Measurements from ENCODE around the gene RIPK3. TPM values are rescaled to one million over a fixed set of nuclear protein-coding genes. Genes with fewer than 3 reads are reported as not detected.

Gene RIPK3
- total and polyA plus RNA-seq, 4 donors, result 1.0 to 2.9 (median 1.9) TPM

DNA sequence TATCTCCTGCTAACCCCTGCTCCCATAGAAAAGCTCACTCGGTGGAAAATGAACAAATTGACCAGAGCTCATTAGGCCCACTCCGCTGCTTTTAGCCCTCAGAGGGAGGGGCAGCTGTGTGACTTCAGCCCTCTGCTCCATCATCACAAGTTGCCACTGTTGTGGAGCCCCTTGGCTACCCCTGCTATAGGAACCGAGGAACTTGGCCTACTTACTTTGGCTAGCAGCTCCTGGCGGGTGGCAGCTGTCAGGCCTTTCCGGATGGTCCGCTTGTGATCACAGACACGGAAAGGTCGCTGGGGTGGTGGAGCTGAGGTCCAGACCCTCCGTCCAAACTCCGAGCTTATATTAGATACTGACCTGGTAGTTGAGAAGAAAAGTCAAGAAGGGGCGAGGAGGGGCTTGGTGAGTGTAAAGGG, 32.6 kb downstream of the RIPK3 start:
- Histone ChIP-seq H3K27ac (ENCODE audit: low read depth in 1 of 2, low read length in 2 of 2) (peak overlapping the region; percentile 92 to 97), H3K9me3 (ENCODE audit: control insufficient read depth in 4 of 4, low read length in 3 of 4) (no peaks in the 10 kb centered on the region), H3K4me3 (ENCODE audit: low read depth in 1 of 3, low read length in 3 of 3) (peak overlapping the region; percentile 55 to 78 (median 70)), H3K27me3 (ENCODE audit: control insufficient read depth in 4 of 4, insufficient read depth in 4 of 4, low read length in 3 of 4) (no peaks in the 10 kb centered on the region), H3K9ac (ENCODE audit: low read depth in 1 of 2, low read length in 2 of 2) (peak overlapping the region; percentile 80 to 98), H3K4me1 (ENCODE audit: control insufficient read depth in 4 of 4, insufficient read depth in 4 of 4, low read length in 3 of 4) (peaks cover 32 to 88% (median 78%) of the 10 kb centered on the region in 4 donors), H3K36me3 (ENCODE audit: control insufficient read depth in 4 of 4, insufficient read depth in 3 of 4, low read depth in 1 of 4, low read length in 3 of 4) (peaks cover 5 to 38% (median 26%) of the 10 kb centered on the region in 4 donors)
- TF ChIP-seq REST (IDR thresholded peaks at IDR 0.05) (no peak), JUND (IDR thresholded peaks at IDR 0.05) (no peak)
- WGBS, result 40% methylated on average over 11 of the region's 11 CpGs
- DNase-seq (ENCODE audit: low spot score), result no peak

- H3K4me1 ChIP-seq (ENCODE audit: control insufficient read depth in 4 of 4, insufficient read depth in 4 of 4, low read length in 3 of 4), result peaks cover 14 to 81% (median 73%) of the 10 kb centered on the region in 4 donors
- TF ChIP-seq SP1 (IDR thresholded peaks at IDR 0.05) (no peak), JUND (IDR thresholded peaks at IDR 0.05) (no peak), REST (IDR thresholded peaks at IDR 0.05) (no peak), TAF1 (conservative IDR thresholded peaks at IDR 0.05) (no peak), YY1 (IDR thresholded peaks at IDR 0.05) (no peak), HNF4G (IDR thresholded peaks at IDR 0.05) (no peak)
- TF ChIP-seq, protein P1, sequence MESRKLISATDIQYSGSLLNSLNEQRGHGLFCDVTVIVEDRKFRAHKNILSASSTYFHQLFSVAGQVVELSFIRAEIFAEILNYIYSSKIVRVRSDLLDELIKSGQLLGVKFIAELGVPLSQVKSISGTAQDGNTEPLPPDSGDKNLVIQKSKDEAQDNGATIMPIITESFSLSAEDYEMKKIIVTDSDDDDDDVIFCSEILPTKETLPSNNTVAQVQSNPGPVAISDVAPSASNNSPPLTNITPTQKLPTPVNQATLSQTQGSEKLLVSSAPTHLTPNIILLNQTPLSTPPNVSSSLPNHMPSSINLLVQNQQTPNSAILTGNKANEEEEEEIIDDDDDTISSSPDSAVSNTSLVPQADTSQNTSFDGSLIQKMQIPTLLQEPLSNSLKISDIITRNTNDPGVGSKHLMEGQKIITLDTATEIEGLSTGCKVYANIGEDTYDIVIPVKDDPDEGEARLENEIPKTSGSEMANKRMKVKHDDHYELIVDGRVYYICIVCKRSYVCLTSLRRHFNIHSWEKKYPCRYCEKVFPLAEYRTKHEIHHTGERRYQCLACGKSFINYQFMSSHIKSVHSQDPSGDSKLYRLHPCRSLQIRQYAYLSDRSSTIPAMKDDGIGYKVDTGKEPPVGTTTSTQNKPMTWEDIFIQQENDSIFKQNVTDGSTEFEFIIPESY (IDR thresholded peaks at IDR 0.05), result no peak
- TF ChIP-seq, protein P2, sequence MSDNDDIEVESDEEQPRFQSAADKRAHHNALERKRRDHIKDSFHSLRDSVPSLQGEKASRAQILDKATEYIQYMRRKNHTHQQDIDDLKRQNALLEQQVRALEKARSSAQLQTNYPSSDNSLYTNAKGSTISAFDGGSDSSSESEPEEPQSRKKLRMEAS (IDR thresholded peaks at IDR 0.05), result no peak
- peak overlapping the region; percentile 55 to 79 for H3K27ac ChIP-seq (ENCODE audit: low read depth in 1 of 2, low read length in 2 of 2)
- no peak overlapping the region for H3K9ac ChIP-seq (ENCODE audit: low read depth in 1 of 2, low read length in 2 of 2)
- no peaks in the 10 kb centered on the region for H3K27me3 ChIP-seq (ENCODE audit: control insufficient read depth in 4 of 4, insufficient read depth in 4 of 4, low read length in 3 of 4)
- WGBS, result 97% methylated on average over 11 of the region's 11 CpGs
- DNase-seq (ENCODE audit: low spot score), result no peak
- no peak overlapping the region for H3K4me3 ChIP-seq (ENCODE audit: low read depth in 1 of 3, low read length in 3 of 3)
- H3K36me3 ChIP-seq (ENCODE audit: control insufficient read depth in 4 of 4, insufficient read depth in 3 of 4, low read depth in 1 of 4, low read length in 3 of 4), result peaks cover 9 to 48% (median 33%) of the 10 kb centered on the region in 4 donors
- no peaks in the 10 kb centered on the region for H3K9me3 ChIP-seq (ENCODE audit: control insufficient read depth in 4 of 4, low read length in 3 of 4)
Observed at GRCh38 chr14:24304019-24304387, 35.8 kb downstream of the RIPK3 start.

All from liver (tissue), 9 donors.